Keratinocyte (primary cell): ENCODE data around the gene SMCO4. TPM values are rescaled to one million over a fixed set of nuclear protein-coding genes. Genes with fewer than 3 reads are reported as not detected.

Experiments used
- DNase-seq: peaks from one replicate; pipeline ENCODE4 v3.0.0-alpha.2; 2011; ENCODE audit warnings: low read depth, missing footprints, low spot score
- FAIRE-seq: peaks from 2 replicates; lab custom pipeline; 2011; peaks lifted over from hg19 to GRCh38; lab: Jason Lieb, UNC
- H2AFZ ChIP-seq: 2 replicates; pipeline ENCODE4 v1.6.0; 2012; ENCODE audit warnings: low read length, control low read depth, inconsistent platforms; ENCODE audit not compliant: control insufficient read depth
- H3K27ac ChIP-seq: 2 replicates; pipeline ENCODE4 v1.5.1; 2011; ENCODE audit warnings: low read length; ENCODE audit not compliant: control insufficient read depth, insufficient read depth
- H3K27me3 ChIP-seq: 3 replicates; pipeline ENCODE4 v1.6.0; 2011; ENCODE audit warnings: low read length; ENCODE audit not compliant: control insufficient read depth, insufficient read depth; ENCODE audit errors: extremely low read depth
- H3K36me3 ChIP-seq, 2 experiments: 2 replicates in 1 of 2; 3 replicates in 1 of 2; pipeline ENCODE4 v1.5.1; 2011; ENCODE audit warnings: low read length in 2 of 2, mild to moderate bottlenecking in 1 of 2; ENCODE audit not compliant: control insufficient read depth in 2 of 2, insufficient read depth in 2 of 2; ENCODE audit errors: extremely low read depth in 1 of 2
- H3K4me1 ChIP-seq: 3 replicates; pipeline ENCODE4 v1.5.1; 2011; ENCODE audit warnings: low read length; ENCODE audit not compliant: control insufficient read depth, insufficient read depth; ENCODE audit errors: extremely low read depth
- H3K4me2 ChIP-seq: 3 replicates; pipeline ENCODE4 v1.6.0; 2011; ENCODE audit warnings: low read depth, low read length; ENCODE audit not compliant: control insufficient read depth, insufficient read depth; ENCODE audit errors: extremely low read depth
- H3K4me3 ChIP-seq, 3 experiments: fragments of 200-600 bp in 1 of 3; sonication (generic) in 1 of 3; 2 replicates in 2 of 3; 3 replicates in 1 of 3; pipeline ENCODE4 v1.5.1; 2011 to 2016; ENCODE audit warnings: low read length in 3 of 3, mild to moderate bottlenecking in 3 of 3, control low read depth in 2 of 3, inconsistent platforms in 1 of 3, low read depth in 1 of 3, mixed read lengths in 1 of 3, mixed run types in 1 of 3, moderate library complexity in 1 of 3; ENCODE audit not compliant: control insufficient read depth in 2 of 3, insufficient read depth in 2 of 3; ENCODE audit errors: extremely low read depth in 1 of 3
- H3K79me2 ChIP-seq: 2 replicates; pipeline ENCODE4 v1.6.0; 2012; ENCODE audit warnings: low read length; ENCODE audit not compliant: control insufficient read depth, insufficient read depth
- H3K9ac ChIP-seq: 3 replicates; pipeline ENCODE4 v1.6.0; 2011; ENCODE audit warnings: low read length; ENCODE audit not compliant: control insufficient read depth, insufficient read depth; ENCODE audit errors: extremely low read depth
- H3K9me1 ChIP-seq: 3 replicates; pipeline ENCODE4 v1.6.0; 2011; ENCODE audit warnings: low read length; ENCODE audit not compliant: control insufficient read depth, insufficient read depth; ENCODE audit errors: extremely low read depth
- H3K9me3 ChIP-seq: 2 replicates; pipeline ENCODE4 v1.5.1; 2012; ENCODE audit warnings: low read depth, low read length; ENCODE audit not compliant: control insufficient read depth
- H4K20me1 ChIP-seq: 3 replicates; pipeline ENCODE4 v1.6.0; 2011; ENCODE audit warnings: low read length; ENCODE audit not compliant: control insufficient read depth, insufficient read depth; ENCODE audit errors: extremely low read depth
- CTCF ChIP-seq, 3 experiments: IDR thresholded peaks in 1 of 3; conservative IDR thresholded peaks in 1 of 3; optimal IDR thresholded peaks in 1 of 3; 2 replicates in 2 of 3; 3 replicates in 1 of 3; pipeline versions ENCODE3 to v1.5.1; 2011; ENCODE audit warnings: low read length in 3 of 3, mild to moderate bottlenecking in 3 of 3, moderate library complexity in 2 of 3, control low read depth in 1 of 3, inconsistent platforms in 1 of 3; ENCODE audit not compliant: insufficient read depth in 2 of 3; ENCODE audit errors: extremely low read depth in 1 of 3
- EZH2 ChIP-seq: IDR thresholded peaks from one replicate; pipeline ENCODE4 v1.6.1; 2012; ENCODE audit warnings: inconsistent platforms, mild to moderate bottlenecking, low read length, moderate library complexity
- dilution Hi-C: fragments of 300-500 bp; cut with MboI; formaldehyde crosslinking; loops from one replicate; pipeline ENCODE4 v1.7.0; 2020; ENCODE audit warnings: low sequenced_read_pairs; ENCODE audit not compliant: extremely low pct_ligation_motif_present
- polyA minus RNA-seq, 3 experiments: library from RNA; depleted of rRNA, polyadenylated mRNA; stranded (reverse); fragments of >200 nt; gene quantifications; 1 replicate in 1 of 3; 2 replicates in 1 of 3; 3 replicates in 1 of 3; pipeline ENCODE4 v1.2.3, GENCODE V29; 2011
- polyA plus RNA-seq, 5 experiments: library from polyadenylated mRNA; depleted of rRNA in 3 of 5; stranded (reverse) in 3 of 5; stranded (forward) in 1 of 5; unstranded in 1 of 5; fragments of >200 nt; gene quantifications; 1 replicate in 1 of 5; 2 replicates in 3 of 5; 3 replicates in 1 of 5; pipeline versions ENCODE4 v1.2.1 to v1.2.3, GENCODE V29; 2011 to 2012; ENCODE audit warnings: missing spikeins in 2 of 5, low read depth in 1 of 5, low replicate concordance in 1 of 5

Gene SMCO4
- 1.5 to 3.8 TPM (median 1.9 TPM) in 3 replicates for polyA plus RNA-seq
- polyA plus RNA-seq (2011; ENCODE audit: low read depth): not detected
- 1.4 TPM in 2 replicates for polyA plus RNA-seq (2011; cell fraction: cytosol; rRNA removed)
- 0.20 and 0.75 TPM in 2 replicates for polyA plus RNA-seq (2011; cell fraction: nucleus; rRNA removed)
- 0.92 and 2.1 TPM in 2 replicates for polyA plus RNA-seq (2012; ENCODE audit: low replicate concordance)
- 0.32 TPM in 1 of 3 replicates, not detected in the others for polyA minus RNA-seq
- polyA minus RNA-seq (2011; cell fraction: cytosol; rRNA and poly(A)+ RNA removed): not detected
- not detected in 2 replicates for polyA minus RNA-seq (2011; cell fraction: nucleus; rRNA and poly(A)+ RNA removed)

GRCh38 chr11:93543292-93543977, at the start of gene SMCO4:
TSS of gene SMCO4 (minus strand) at chr11:93543391. CDS start at chr11:93479189, 64,202 bp downstream.
- Histone ChIP-seq H3K79me2 (no peaks in the 10 kb centered on the region), H3K27ac (no peak within 1 kb of the TSS), H3K9me1 (no peaks in the 10 kb centered on the region), H4K20me1 (no peaks in the 10 kb centered on the region), H3K9me3 (no peaks in the 10 kb centered on the region), H3K36me3 (no peaks in the 10 kb centered on the region), H2AFZ (peak within 1 kb of the TSS; percentile 82), H3K27me3 (peaks cover 13% of the 10 kb centered on the region), H3K4me3 (peak within 1 kb of the TSS; percentile 41 to 73 (median 69)), H3K9ac (peak within 1 kb of the TSS; percentile 1), H3K4me2 (peak within 1 kb of the TSS; percentile 72), H3K4me1 (peaks cover 9% of the 10 kb centered on the region)
- peak in 2 of 3 experiments; percentile 82 for TF ChIP-seq CTCF (optimal IDR thresholded peaks at IDR 0.05 in 1 of 3, IDR thresholded peaks at IDR 0.05 in 1 of 3, conservative IDR thresholded peaks at IDR 0.05 in 1 of 3; ENCODE audit: extremely low read depth in 1 of 3, insufficient read depth in 2 of 3, low read length in 3 of 3)
- no peak for TF ChIP-seq EZH2
- dilution Hi-C loops: no loop called here
- FAIRE-seq: no peak
- DNase-seq: no peak

GRCh38 chr11:93591247-93591898, 48.2 kb upstream of the SMCO4 start:
- no peak overlapping the region for H3K4me3 ChIP-seq
- no peaks in the 10 kb centered on the region for H3K9me3 ChIP-seq
- dilution Hi-C loops: no loop called here
- H3K27ac ChIP-seq: no peak overlapping the region
- no peaks in the 10 kb centered on the region for H3K4me1 ChIP-seq
- no peak overlapping the region for H3K9ac ChIP-seq
- TF ChIP-seq CTCF (optimal IDR thresholded peaks at IDR 0.05 in 1 of 3, IDR thresholded peaks at IDR 0.05 in 1 of 3, conservative IDR thresholded peaks at IDR 0.05 in 1 of 3; ENCODE audit: extremely low read depth in 1 of 3, insufficient read depth in 2 of 3, low read length in 3 of 3) (no peak), EZH2 (no peak)
- H3K79me2 ChIP-seq: no peaks in the 10 kb centered on the region
- H3K4me2 ChIP-seq: no peak overlapping the region
- H3K36me3 ChIP-seq: no peaks in the 10 kb centered on the region
- DNase-seq (no peak), FAIRE-seq (no peak)
- H3K27me3 ChIP-seq: peaks cover 6% of the 10 kb centered on the region
- H2AFZ ChIP-seq: no peak overlapping the region
- H3K9me1 ChIP-seq: no peaks in the 10 kb centered on the region
- no peaks in the 10 kb centered on the region for H4K20me1 ChIP-seq
